Measurements from ENCODE around the gene CD82.

DNA sequence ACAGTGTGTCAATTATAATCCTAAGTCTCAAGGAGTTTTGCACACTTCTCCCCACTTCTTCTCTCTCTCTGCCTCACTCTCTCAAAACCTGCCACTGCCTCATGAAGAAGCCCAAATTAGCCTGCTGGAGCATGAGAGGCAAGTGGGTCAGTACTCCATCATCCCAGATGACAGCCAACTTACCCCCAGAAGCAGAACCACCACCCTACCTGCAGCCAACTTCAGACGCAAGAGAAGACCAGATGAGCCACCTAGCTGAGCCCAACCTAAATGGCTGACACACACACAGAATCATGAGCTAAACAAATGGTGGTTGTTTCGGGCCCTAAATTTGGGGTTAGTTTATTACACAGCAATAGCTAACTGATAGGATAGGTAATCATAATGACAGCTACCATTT is 61.2 kb downstream of the CD82 start:
- TF ChIP-seq, protein P1, sequence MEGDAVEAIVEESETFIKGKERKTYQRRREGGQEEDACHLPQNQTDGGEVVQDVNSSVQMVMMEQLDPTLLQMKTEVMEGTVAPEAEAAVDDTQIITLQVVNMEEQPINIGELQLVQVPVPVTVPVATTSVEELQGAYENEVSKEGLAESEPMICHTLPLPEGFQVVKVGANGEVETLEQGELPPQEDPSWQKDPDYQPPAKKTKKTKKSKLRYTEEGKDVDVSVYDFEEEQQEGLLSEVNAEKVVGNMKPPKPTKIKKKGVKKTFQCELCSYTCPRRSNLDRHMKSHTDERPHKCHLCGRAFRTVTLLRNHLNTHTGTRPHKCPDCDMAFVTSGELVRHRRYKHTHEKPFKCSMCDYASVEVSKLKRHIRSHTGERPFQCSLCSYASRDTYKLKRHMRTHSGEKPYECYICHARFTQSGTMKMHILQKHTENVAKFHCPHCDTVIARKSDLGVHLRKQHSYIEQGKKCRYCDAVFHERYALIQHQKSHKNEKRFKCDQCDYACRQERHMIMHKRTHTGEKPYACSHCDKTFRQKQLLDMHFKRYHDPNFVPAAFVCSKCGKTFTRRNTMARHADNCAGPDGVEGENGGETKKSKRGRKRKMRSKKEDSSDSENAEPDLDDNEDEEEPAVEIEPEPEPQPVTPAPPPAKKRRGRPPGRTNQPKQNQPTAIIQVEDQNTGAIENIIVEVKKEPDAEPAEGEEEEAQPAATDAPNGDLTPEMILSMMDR (conservative IDR thresholded peaks at IDR 0.05; ENCODE audit: low read length) = no peak
- TF ChIP-seq EZH2phosphoT487 (IDR thresholded peaks at IDR 0.05; ENCODE audit: borderline replicate concordance, low read depth, low read length) = no peak
